Measurements from ENCODE around the gene CMKLR1. TPM values are rescaled to one million over a fixed set of nuclear protein-coding genes. Genes with fewer than 3 reads are reported as not detected.

Gene CMKLR1
- total RNA-seq, 1 donor = 0.54 TPM

GRCh38 chr12:108239378-108239777 is 99.7 kb downstream of the CMKLR1 start:
- DNase-seq (ENCODE audit: low read depth) = no peak
- no peak for TF ChIP-seq CTCF (IDR thresholded peaks at IDR 0.05; ENCODE audit: insufficient read depth, low read length)
- H3K4me3 ChIP-seq (ENCODE audit: low read depth, low read length) = no peak overlapping the region

GRCh38 chr12:108238474-108238873 is 100.6 kb downstream of the CMKLR1 start:
- TF ChIP-seq CTCF (IDR thresholded peaks at IDR 0.05; ENCODE audit: insufficient read depth, low read length) = no peak
- no peak for DNase-seq (ENCODE audit: low read depth)
- no peak overlapping the region for H3K4me3 ChIP-seq (ENCODE audit: low read depth, low read length)

Other genes with a start within 250 kb of the CMKLR1 start
- not detected in 2 replicates for gene WSCD2, start 210.0 kb downstream of the CMKLR1 start, total RNA-seq (ENCODE audit: low replicate concordance)
- gene FICD, start 176.0 kb upstream of the CMKLR1 start, total RNA-seq (ENCODE audit: low replicate concordance) = 7.6 and 11.6 TPM in 2 replicates
- 46.6 and 105 TPM in 2 replicates for gene SART3, start 221.9 kb upstream of the CMKLR1 start, total RNA-seq (ENCODE audit: low replicate concordance)
- gene ISCU, start 223.3 kb upstream of the CMKLR1 start, total RNA-seq (ENCODE audit: low replicate concordance) = 136 TPM in 2 replicates